Limb (tissue), 2 donors: ENCODE measurements around the gene MACROD2.
A peak's percentile ranks its signal among the peaks of the same experiment; 100 is the strongest.
"Not testable (repeated sequence)": the region's sequence is repeated elsewhere in the genome, so short reads cannot be mapped to it uniquely, and the experiment has no call there.

Source experiments
- DNase-seq, 2 donors: peaks; one replicate each; pipeline ENCODE4 v3.0.0-alpha.2; 2016; ENCODE audit errors: extremely low spot score in 2 of 2

Gene MACROD2

GRCh38 chr20:14191559-14191958, 196.2 kb downstream of the MACROD2 start:
- no peak for DNase-seq

GRCh38 chr20:14193443-14193842, 198.1 kb downstream of the MACROD2 start:
- no peak for DNase-seq

GRCh38 chr20:14193885-14194284, 198.6 kb downstream of the MACROD2 start:
- DNase-seq, result no peak

- DNase-seq, result peak in 1 of 2 donors; percentile 2
Observed at GRCh38 chr20:14197097-14197496, 201.8 kb downstream of the MACROD2 start.

GRCh38 chr20:14198416-14198815, 203.1 kb downstream of the MACROD2 start:
- DNase-seq, result no peak

- no peak for DNase-seq
Observed at GRCh38 chr20:14199111-14199510, 203.8 kb downstream of the MACROD2 start.

GRCh38 chr20:14203657-14204056, 208.3 kb downstream of the MACROD2 start:
- DNase-seq, result no peak

- DNase-seq, result no peak
Observed at GRCh38 chr20:14207591-14207990, 212.3 kb downstream of the MACROD2 start.

- no peak for DNase-seq
Observed at GRCh38 chr20:14208956-14209355, 213.6 kb downstream of the MACROD2 start.

GRCh38 chr20:14210146-14210545, 214.8 kb downstream of the MACROD2 start:
- no peak for DNase-seq

- DNase-seq, result no peak
Observed at GRCh38 chr20:14214046-14214445, 218.7 kb downstream of the MACROD2 start.

GRCh38 chr20:14215880-14216279, 220.6 kb downstream of the MACROD2 start:
- DNase-seq, result not testable (repeated sequence)

- DNase-seq, result no peak
Observed at GRCh38 chr20:14219801-14220461, 224.6 kb downstream of the MACROD2 start.

GRCh38 chr20:14220986-14221385, 225.7 kb downstream of the MACROD2 start:
- DNase-seq, result no peak

- no peak for DNase-seq
Observed at GRCh38 chr20:14223806-14224205, 228.5 kb downstream of the MACROD2 start.

- DNase-seq, result peak in 1 of 2 donors; percentile 49
Observed at GRCh38 chr20:14226051-14227049, 231.0 kb downstream of the MACROD2 start.

- no peak for DNase-seq
Observed at GRCh38 chr20:14232650-14233049, 237.3 kb downstream of the MACROD2 start.

GRCh38 chr20:14234666-14235295, 239.5 kb downstream of the MACROD2 start:
- DNase-seq, result no peak

- DNase-seq, result no peak
Observed at GRCh38 chr20:14235355-14235754, 240.0 kb downstream of the MACROD2 start.

- DNase-seq, result no peak
Observed at GRCh38 chr20:14245368-14245970, 250.2 kb downstream of the MACROD2 start.

- no peak for DNase-seq
Observed at GRCh38 chr20:14259689-14260088, 264.4 kb downstream of the MACROD2 start.

- no peak for DNase-seq
Observed at GRCh38 chr20:14260367-14260766, 265.1 kb downstream of the MACROD2 start.
